T-helper 1 cell (primary cell): ENCODE data around the gene IZUMO1R.
"Not testable (repeated sequence)": the region's sequence is repeated elsewhere in the genome, so short reads cannot be mapped to it uniquely, and the experiment has no call there.

Source experiments
- DNase-seq, 5 donors: peaks; one replicate each; pipeline ENCODE4 v3.0.0-alpha.2; 2012 to 2020

The IZUMO1R gene

DNA sequence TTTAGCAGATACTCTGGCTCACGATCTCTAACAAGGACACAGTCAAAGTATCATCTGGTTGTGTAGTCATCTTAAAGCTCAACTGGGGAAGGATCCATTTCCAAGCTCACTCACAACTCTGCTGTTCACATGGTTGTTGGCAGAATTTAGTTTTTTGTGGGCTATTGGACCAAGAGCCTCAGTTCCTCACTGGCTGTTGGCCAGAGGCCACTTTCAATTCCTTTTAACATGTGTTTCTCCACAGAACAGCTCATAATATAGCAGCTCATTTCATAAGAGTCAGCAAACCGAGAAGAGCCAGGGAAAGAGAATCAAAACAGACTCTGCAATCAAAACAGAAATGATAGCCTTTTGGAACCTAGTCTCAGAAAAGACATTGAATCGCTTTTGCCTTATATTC, 22.6 kb downstream of the IZUMO1R start:
- DNase-seq: no peak

GRCh38 chr11:94328587-94329080, 24.3 kb downstream of the IZUMO1R start:
- no peak for DNase-seq

DNA sequence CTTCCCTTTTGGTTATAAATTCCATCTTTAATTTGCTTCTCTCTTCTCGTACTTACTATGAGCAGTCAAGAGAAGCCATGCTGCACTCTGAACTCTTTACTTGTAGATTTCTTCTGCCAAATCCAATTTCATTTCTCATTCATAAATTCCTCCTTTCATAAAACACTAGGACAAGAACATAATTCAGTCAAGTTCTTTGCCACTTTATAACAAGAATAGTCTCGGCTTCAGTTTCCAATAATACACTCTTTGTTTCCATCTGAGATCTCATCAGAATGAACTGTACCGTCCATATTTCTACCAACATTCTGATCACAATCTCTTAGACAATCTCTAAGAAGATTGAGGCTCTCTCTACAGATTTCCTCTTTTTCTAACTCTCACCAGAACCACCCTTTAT, 25.1 kb downstream of the IZUMO1R start:
- no peak for DNase-seq

GRCh38 chr11:94330789-94331188, 26.4 kb downstream of the IZUMO1R start:
- DNase-seq: no peak

DNA sequence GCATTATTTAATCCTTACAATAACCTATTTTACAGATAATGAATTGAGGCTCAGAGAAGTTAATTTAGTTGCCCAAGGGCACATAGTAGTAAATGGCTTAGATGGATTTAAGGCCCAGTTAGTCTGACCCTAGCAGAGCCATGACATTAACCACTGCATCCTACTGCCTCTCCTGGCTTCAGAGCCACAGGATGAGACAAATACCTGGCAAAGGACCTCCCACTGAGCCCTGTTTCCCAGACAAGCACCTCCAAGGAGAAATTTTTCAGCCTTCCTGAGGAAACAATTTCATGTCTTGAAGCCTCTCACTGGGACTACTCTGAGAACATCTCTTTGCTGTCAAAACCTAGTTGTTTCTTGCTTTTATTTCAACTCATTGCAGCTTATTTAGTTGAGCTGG, 28.4 kb downstream of the IZUMO1R start:
- DNase-seq: no peak

- no peak for DNase-seq
These were observed 31.7 kb downstream of the IZUMO1R start for GRCh38 chr11:94336033-94336432.

GRCh38 chr11:94338651-94339050, 34.3 kb downstream of the IZUMO1R start:
- DNase-seq: no peak

GRCh38 chr11:94342250-94342649, 37.9 kb downstream of the IZUMO1R start:
- DNase-seq: no peak

DNA sequence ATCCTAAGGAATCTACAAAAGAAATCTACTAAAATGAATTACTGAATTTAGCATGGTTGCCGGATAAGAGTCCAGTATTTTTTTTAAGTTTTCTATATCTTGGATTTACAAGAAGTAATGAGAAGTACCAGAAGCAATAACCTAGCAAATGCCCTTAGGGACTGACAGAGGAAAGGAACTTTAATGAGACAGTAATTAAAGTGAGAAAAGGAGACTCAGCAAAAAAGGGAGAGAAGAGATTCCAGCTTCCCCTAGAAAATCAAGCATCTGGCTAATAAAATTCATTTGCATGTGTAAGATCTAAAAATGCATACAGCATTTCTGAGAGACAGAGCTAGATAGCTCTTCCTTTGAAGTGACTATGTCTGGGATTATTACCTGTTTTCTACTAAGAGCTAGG, 39.1 kb downstream of the IZUMO1R start:
- no peak for DNase-seq

GRCh38 chr11:94346311-94346710, 41.9 kb downstream of the IZUMO1R start:
- DNase-seq: not testable (repeated sequence)

- not testable (repeated sequence) for DNase-seq
These were observed 46.6 kb downstream of the IZUMO1R start for GRCh38 chr11:94350850-94351563.
